H9 (cell line): ENCODE data around the gene OR56B4. TPM values are rescaled to one million over a fixed set of nuclear protein-coding genes. Genes with fewer than 3 reads are reported as not detected.

Experiments
- DNase-seq: peaks from one replicate; pipeline ENCODE4 v3.0.0-alpha.2; 2017
- H2AFZ ChIP-seq: one replicate; pipeline ENCODE4 v1.6.1; 2013; ENCODE audit warnings: mild to moderate bottlenecking, low read length, control low read depth, moderate library complexity
- H2AK5ac ChIP-seq: 2 replicates; pipeline ENCODE4 v1.6.1; 2013; ENCODE audit warnings: low read length, control low read depth, mixed read lengths; ENCODE audit not compliant: insufficient read length
- H2BK120ac ChIP-seq: one replicate; pipeline ENCODE4 v1.6.1; 2013; ENCODE audit warnings: low read depth, mild to moderate bottlenecking, low read length, control low read depth, inconsistent platforms; ENCODE audit not compliant: poor library complexity, severe bottlenecking
- H2BK12ac ChIP-seq: 2 replicates; pipeline ENCODE4 v1.6.1; 2013; ENCODE audit warnings: low read length, control low read depth, mixed read lengths, low read depth; ENCODE audit not compliant: insufficient read length
- H2BK15ac ChIP-seq: 2 replicates; pipeline ENCODE4 v1.6.1; 2013; ENCODE audit warnings: low read depth, low read length, control low read depth
- H2BK20ac ChIP-seq: one replicate; pipeline ENCODE4 v1.6.1; 2013; ENCODE audit warnings: low read depth, mild to moderate bottlenecking, low read length, control low read depth, inconsistent platforms; ENCODE audit not compliant: poor library complexity, severe bottlenecking
- H2BK5ac ChIP-seq: 2 replicates; pipeline ENCODE4 v1.6.1; 2013; ENCODE audit warnings: low read length, control low read depth, mixed read lengths; ENCODE audit not compliant: insufficient read length
- H3K14ac ChIP-seq: 2 replicates; pipeline ENCODE4 v1.6.1; 2013; ENCODE audit warnings: low read length, control low read depth; ENCODE audit not compliant: insufficient read depth
- H3K18ac ChIP-seq: 2 replicates; pipeline ENCODE4 v1.6.1; 2013; ENCODE audit warnings: low read depth, mild to moderate bottlenecking, mixed read lengths, low read length, control low read depth; ENCODE audit not compliant: insufficient read length
- H3K23ac ChIP-seq: 2 replicates; pipeline ENCODE4 v1.6.1; 2013; ENCODE audit warnings: low read length, control low read depth, mixed read lengths, low read depth; ENCODE audit not compliant: insufficient read length
- H3K23me2 ChIP-seq: 2 replicates; pipeline ENCODE4 v1.6.1; 2013; ENCODE audit warnings: low read depth, mild to moderate bottlenecking, mixed read lengths, low read length, control low read depth; ENCODE audit not compliant: insufficient read length, poor library complexity, severe bottlenecking
- H3K27ac ChIP-seq: 2 replicates; pipeline ENCODE4 v1.5.1; 2013; ENCODE audit warnings: low read length, control low read depth, mixed read lengths, low read depth; ENCODE audit not compliant: insufficient read length
- H3K27me3 ChIP-seq: 2 replicates; pipeline ENCODE4 v1.6.1; 2013; ENCODE audit warnings: low read length, control low read depth, inconsistent platforms; ENCODE audit not compliant: insufficient read depth
- H3K4ac ChIP-seq: 2 replicates; pipeline ENCODE4 v1.6.1; 2013; ENCODE audit warnings: low read depth, mild to moderate bottlenecking, control low read depth, inconsistent platforms, low read length, moderate library complexity
- H3K4me1 ChIP-seq: 2 replicates; pipeline ENCODE4 v1.6.1; 2013; ENCODE audit warnings: low read length, control low read depth, inconsistent platforms; ENCODE audit not compliant: insufficient read depth
- H3K4me2 ChIP-seq: 2 replicates; pipeline ENCODE4 v1.6.1; 2013; ENCODE audit warnings: low read length, control low read depth, mixed read lengths; ENCODE audit not compliant: insufficient read length, insufficient read depth
- H3K56ac ChIP-seq: 2 replicates; pipeline ENCODE4 v1.6.1; 2013; ENCODE audit warnings: low read depth, mild to moderate bottlenecking, mixed read lengths, low read length, control low read depth; ENCODE audit not compliant: insufficient read length
- H3K79me1 ChIP-seq: 2 replicates; pipeline ENCODE4 v1.6.1; 2013; ENCODE audit warnings: low read depth, mild to moderate bottlenecking, moderate library complexity, low read length, control low read depth, inconsistent platforms; ENCODE audit not compliant: insufficient read depth, poor library complexity, severe bottlenecking
- H3K79me2 ChIP-seq: 2 replicates; pipeline ENCODE4 v1.6.1; 2013; ENCODE audit warnings: low read length, control low read depth, inconsistent platforms; ENCODE audit not compliant: insufficient read depth
- H3K9ac ChIP-seq: 2 replicates; pipeline ENCODE4 v1.6.1; 2013; ENCODE audit warnings: low read length, control low read depth, mixed read lengths; ENCODE audit not compliant: insufficient read length; ENCODE audit errors: extremely low read depth
- H3K9me3 ChIP-seq: one replicate; pipeline ENCODE4 v1.6.1; 2013; ENCODE audit warnings: low read depth, low read length, inconsistent platforms; ENCODE audit not compliant: control insufficient read depth
- H3T11ph ChIP-seq: one replicate; pipeline ENCODE4 v1.6.1; 2013; ENCODE audit warnings: mild to moderate bottlenecking, low read length, control low read depth, inconsistent platforms
- H4K20me1 ChIP-seq: one replicate; pipeline ENCODE4 v1.6.1; 2013; ENCODE audit not compliant: control insufficient read depth, insufficient read length, insufficient read depth
- H4K5ac ChIP-seq: 2 replicates; pipeline ENCODE4 v1.6.1; 2013; ENCODE audit warnings: low read depth, mild to moderate bottlenecking, mixed read lengths, low read length, control low read depth; ENCODE audit not compliant: insufficient read length
- H4K8ac ChIP-seq: replicated peaks from 2 replicates; pipeline ENCODE4 v1.6.1; 2013; ENCODE audit warnings: low read length, control low read depth, mixed read lengths, low read depth; ENCODE audit not compliant: insufficient read length
- H4K91ac ChIP-seq: 2 replicates; pipeline ENCODE4 v1.6.1; 2013; ENCODE audit warnings: low read depth, mild to moderate bottlenecking, moderate library complexity, mixed read lengths, low read length, control low read depth; ENCODE audit not compliant: insufficient read length
- H3K27ac Mint-ChIP-seq, 3 experiments: 2 replicates in 2 of 3; 3 replicates in 1 of 3; pipeline ENCODE4 v1.8.0; 2020 to 2021; ENCODE audit warnings: mixed read lengths in 3 of 3, mild to moderate bottlenecking in 1 of 3, moderate library complexity in 1 of 3
- H3K27me3 Mint-ChIP-seq: 2 replicates; pipeline ENCODE4 v1.8.0; 2021; ENCODE audit warnings: low read depth, mild to moderate bottlenecking, moderate library complexity, mixed read lengths
- H3K36me3 Mint-ChIP-seq, 3 experiments: 2 replicates in 2 of 3; 3 replicates in 1 of 3; pipeline ENCODE4 v1.8.0; 2020 to 2021; ENCODE audit warnings: low read depth in 3 of 3, mixed read lengths in 3 of 3; ENCODE audit not compliant: insufficient read depth in 1 of 3
- H3K4me1 Mint-ChIP-seq, 2 experiments: 2 replicates each; pipeline ENCODE4 v1.8.0; 2020; ENCODE audit warnings: mixed read lengths in 2 of 2
- H3K4me3 Mint-ChIP-seq, 2 experiments: 2 replicates in 1 of 2; 3 replicates in 1 of 2; pipeline ENCODE4 v1.8.0; 2020 to 2021; ENCODE audit warnings: mild to moderate bottlenecking in 2 of 2, mixed read lengths in 2 of 2, moderate library complexity in 1 of 2
- H3K9me3 Mint-ChIP-seq, 2 experiments: 2 replicates in 1 of 2; 3 replicates in 1 of 2; pipeline ENCODE4 v1.8.0; 2020; ENCODE audit warnings: mild to moderate bottlenecking in 2 of 2, mixed read lengths in 2 of 2, moderate library complexity in 1 of 2
- WGBS: extraction: QIAGEN DNeasy Blood & Tissue Kit; methylation state at CpG from one replicate; pipeline ENCODE4 v1.1.7; 2013; ENCODE audit warnings: missing lambda C conversion rate, low lambda C conversion rate, mixed read lengths; ENCODE audit not compliant: insufficient read length; ENCODE audit errors: extremely low coverage; 5-methylcytosine and 5-hydroxymethylcytosine counted together
- total RNA-seq: library from RNA; stranded (reverse); gene quantifications from 2 replicates; pipeline ENCODE4 v1.2.1, GENCODE V29; 2021
- TF ChIP-seq, protein P1 (sequence below): fragments of 200-600 bp; sonication (generic); conservative IDR thresholded peaks from 3 replicates; pipeline ENCODE4 v1.8.0; 2021; ENCODE audit warnings: antibody characterized with exemption, mild to moderate bottlenecking

The OR56B4 gene
- total RNA-seq, 1 experiment from 2014 or later = not detected

DNA sequence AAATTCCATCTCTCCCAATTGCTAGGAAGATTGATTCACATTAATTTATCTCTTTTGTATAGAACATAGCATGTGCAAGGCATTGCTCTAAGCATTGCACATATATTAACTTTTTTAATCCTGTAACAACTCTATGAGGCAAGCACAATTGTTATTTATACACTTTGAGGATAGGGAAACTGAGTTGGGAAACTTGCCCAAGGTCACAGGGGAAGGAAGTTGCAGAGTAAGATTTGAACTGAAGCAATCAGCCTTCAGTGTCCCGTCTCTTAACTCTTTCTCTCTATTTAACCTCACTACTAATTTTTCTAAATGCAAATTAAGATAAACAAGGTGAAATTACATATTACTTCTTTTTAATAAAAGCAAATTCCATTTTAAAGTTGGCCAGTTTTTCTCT lies 22.2 kb downstream of the OR56B4 start:
- Histone ChIP-seq H2BK20ac (no peak overlapping the region), H3K27ac (no peak overlapping the region), H3K14ac (no peak overlapping the region), H2BK120ac (no peak overlapping the region), H2BK15ac (no peak overlapping the region), H3K79me2 (no peaks in the 10 kb centered on the region), H3K56ac (no peak overlapping the region), H4K5ac (no peak overlapping the region), H2BK5ac (no peak overlapping the region), H3K23ac (no peak overlapping the region), H2BK12ac (no peak overlapping the region), H3K9ac (no peak overlapping the region), H2AFZ (no peak overlapping the region), H3K4ac (no peak overlapping the region), H3K4me2 (no peak overlapping the region), H4K91ac (no peak overlapping the region), H3K4me1 (no peaks in the 10 kb centered on the region), H3T11ph (no peak overlapping the region), H4K8ac (no peak overlapping the region), H3K27me3 (no peaks in the 10 kb centered on the region), H3K23me2 (no peaks in the 10 kb centered on the region), H2AK5ac (no peak overlapping the region), H4K20me1 (no peaks in the 10 kb centered on the region), H3K79me1 (no peaks in the 10 kb centered on the region), H3K9me3 (no peaks in the 10 kb centered on the region), H3K18ac (no peak overlapping the region)
- WGBS = no CpG with 5 or more reads among the region's 1 CpG
- Mint-ChIP-seq H3K36me3 (no peaks in the 10 kb centered on the region), H3K27me3 (no peaks in the 10 kb centered on the region), H3K27ac (no peak overlapping the region), H3K4me3 (no peak overlapping the region), H3K9me3 (no peaks in the 10 kb centered on the region), H3K4me1 (no peaks in the 10 kb centered on the region)
- TF ChIP-seq, protein P1, sequence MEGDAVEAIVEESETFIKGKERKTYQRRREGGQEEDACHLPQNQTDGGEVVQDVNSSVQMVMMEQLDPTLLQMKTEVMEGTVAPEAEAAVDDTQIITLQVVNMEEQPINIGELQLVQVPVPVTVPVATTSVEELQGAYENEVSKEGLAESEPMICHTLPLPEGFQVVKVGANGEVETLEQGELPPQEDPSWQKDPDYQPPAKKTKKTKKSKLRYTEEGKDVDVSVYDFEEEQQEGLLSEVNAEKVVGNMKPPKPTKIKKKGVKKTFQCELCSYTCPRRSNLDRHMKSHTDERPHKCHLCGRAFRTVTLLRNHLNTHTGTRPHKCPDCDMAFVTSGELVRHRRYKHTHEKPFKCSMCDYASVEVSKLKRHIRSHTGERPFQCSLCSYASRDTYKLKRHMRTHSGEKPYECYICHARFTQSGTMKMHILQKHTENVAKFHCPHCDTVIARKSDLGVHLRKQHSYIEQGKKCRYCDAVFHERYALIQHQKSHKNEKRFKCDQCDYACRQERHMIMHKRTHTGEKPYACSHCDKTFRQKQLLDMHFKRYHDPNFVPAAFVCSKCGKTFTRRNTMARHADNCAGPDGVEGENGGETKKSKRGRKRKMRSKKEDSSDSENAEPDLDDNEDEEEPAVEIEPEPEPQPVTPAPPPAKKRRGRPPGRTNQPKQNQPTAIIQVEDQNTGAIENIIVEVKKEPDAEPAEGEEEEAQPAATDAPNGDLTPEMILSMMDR = no peak
- no peak for DNase-seq
